Embryonic facial prominence (tissue), 1 donor: ENCODE measurements around the gene KCNG3.

Source experiments
- DNase-seq: peaks from one replicate; pipeline ENCODE4 v3.0.0-alpha.2; 2016; ENCODE audit errors: extremely low spot score

The KCNG3 gene

GRCh38 chr2:42486145-42486906 is 7.5 kb downstream of the KCNG3 start:
- DNase-seq, result no peak

GRCh38 chr2:42480402-42480801 is 13.4 kb downstream of the KCNG3 start:
- no peak for DNase-seq

GRCh38 chr2:42474765-42475454 is 18.9 kb downstream of the KCNG3 start:
- DNase-seq, result no peak

GRCh38 chr2:42470706-42471105 is 23.1 kb downstream of the KCNG3 start:
- DNase-seq, result no peak

- no peak for DNase-seq
Measured at GRCh38 chr2:42464631-42465030, 29.2 kb downstream of the KCNG3 start.

GRCh38 chr2:42463570-42463969 is 30.2 kb downstream of the KCNG3 start:
- no peak for DNase-seq

GRCh38 chr2:42459296-42459695 is 34.5 kb downstream of the KCNG3 start:
- no peak for DNase-seq

- DNase-seq, result no peak
Measured at GRCh38 chr2:42458396-42458795, 35.4 kb downstream of the KCNG3 start.

- no peak for DNase-seq
Measured at GRCh38 chr2:42457011-42457410, 36.8 kb downstream of the KCNG3 start.

GRCh38 chr2:42456126-42456839 is 37.5 kb downstream of the KCNG3 start:
- DNase-seq, result no peak

- DNase-seq, result no peak
Measured at GRCh38 chr2:42452545-42452944, 41.2 kb downstream of the KCNG3 start.

GRCh38 chr2:42450136-42450535 is 43.6 kb downstream of the KCNG3 start:
- no peak for DNase-seq

- no peak for DNase-seq
Measured at GRCh38 chr2:42449163-42450087, 44.4 kb downstream of the KCNG3 start.

- DNase-seq, result no peak
Measured at GRCh38 chr2:42448163-42448562, 45.6 kb downstream of the KCNG3 start.

GRCh38 chr2:42446503-42447271 is 47.1 kb downstream of the KCNG3 start:
- no peak for DNase-seq

GRCh38 chr2:42443718-42444399 is 49.9 kb downstream of the KCNG3 start:
- DNase-seq, result no peak

- DNase-seq, result no peak
Measured at GRCh38 chr2:42442774-42443173, 51.0 kb downstream of the KCNG3 start.

GRCh38 chr2:42438685-42439084 is 55.1 kb downstream of the KCNG3 start:
- no peak for DNase-seq

GRCh38 chr2:42436370-42436769 is 57.4 kb downstream of the KCNG3 start:
- DNase-seq, result no peak

- DNase-seq, result no peak
Measured at GRCh38 chr2:42435628-42436027, 58.2 kb downstream of the KCNG3 start.
